ENCODE results near the gene DGKB.
"Not testable (repeated sequence)": the region's sequence is repeated elsewhere in the genome, so short reads cannot be mapped to it uniquely, and the experiment has no call there.

DGKB gene

DNA sequence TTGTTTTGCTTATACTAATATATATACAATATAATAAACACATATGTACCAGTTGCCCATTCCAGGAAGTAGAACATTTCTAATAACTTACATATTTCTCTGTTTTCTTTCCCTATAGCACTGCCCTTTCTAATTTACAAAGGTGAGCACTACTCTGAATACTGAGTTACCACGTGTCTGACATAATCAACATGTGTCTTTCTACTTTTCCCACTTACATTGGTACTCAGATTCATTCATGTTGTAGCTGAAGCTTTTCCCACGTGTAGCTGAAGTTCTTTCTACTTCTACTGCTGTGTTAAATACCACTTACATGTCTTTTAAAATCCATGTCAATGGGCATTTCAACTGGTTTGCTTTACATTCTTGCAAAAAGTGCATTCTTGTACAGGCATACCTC lies 317.3 kb downstream of the DGKB start:
- DNase-seq (ENCODE audit: low read depth in 2 of 2), result no peak

GRCh38 chr7:14583518-14583917 lies 319.0 kb downstream of the DGKB start:
- no peak for DNase-seq (ENCODE audit: low read depth in 2 of 2)

GRCh38 chr7:14582010-14582409 lies 320.5 kb downstream of the DGKB start:
- DNase-seq (ENCODE audit: low read depth in 2 of 2), result no peak

GRCh38 chr7:14579971-14580370 lies 322.6 kb downstream of the DGKB start:
- DNase-seq (ENCODE audit: low read depth in 2 of 2), result no peak

- DNase-seq (ENCODE audit: low read depth in 2 of 2), result no peak
Measured at GRCh38 chr7:14576578-14576977, 326.0 kb downstream of the DGKB start.

DNA sequence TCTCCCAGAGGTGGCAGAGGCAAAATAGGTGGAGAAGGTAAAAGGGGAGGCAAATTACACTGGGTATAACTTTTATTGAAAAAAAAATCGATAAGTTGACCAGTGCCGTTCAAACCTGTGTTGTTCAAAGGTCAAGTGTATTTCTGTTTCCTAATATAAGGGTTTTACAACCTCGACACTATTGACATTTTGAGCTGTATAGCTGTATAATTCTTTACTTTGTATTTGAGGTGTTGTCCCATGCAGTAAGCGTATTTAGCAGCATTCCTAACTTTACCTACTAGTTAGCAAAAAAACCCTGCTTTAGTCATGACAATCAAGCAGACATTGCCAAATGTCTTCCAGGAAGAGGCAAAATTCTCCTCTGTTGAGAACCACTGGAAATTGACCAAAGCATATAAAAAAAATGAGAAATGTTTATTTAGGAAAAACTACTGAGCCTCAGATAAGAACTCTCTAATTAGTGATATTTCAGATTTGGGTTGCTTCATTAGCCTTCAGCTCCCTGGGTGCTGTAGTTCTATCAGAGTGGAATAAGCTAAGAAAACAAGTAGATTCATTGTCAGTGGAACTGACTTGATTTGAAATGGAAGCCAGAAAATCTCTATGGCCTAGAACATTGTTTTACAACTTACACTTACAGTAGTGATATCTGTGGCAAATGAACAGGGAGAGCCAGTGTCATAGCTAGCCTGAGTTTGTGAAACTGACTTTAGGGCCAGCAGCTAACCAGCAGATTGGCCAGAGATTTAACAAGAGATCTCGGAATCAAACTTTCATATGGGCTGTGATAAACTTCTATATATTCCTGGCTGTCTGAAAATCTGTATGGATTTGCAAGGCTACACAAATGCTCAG lies 331.6 kb downstream of the DGKB start:
- no peak for DNase-seq (ENCODE audit: low read depth in 2 of 2)

DNA sequence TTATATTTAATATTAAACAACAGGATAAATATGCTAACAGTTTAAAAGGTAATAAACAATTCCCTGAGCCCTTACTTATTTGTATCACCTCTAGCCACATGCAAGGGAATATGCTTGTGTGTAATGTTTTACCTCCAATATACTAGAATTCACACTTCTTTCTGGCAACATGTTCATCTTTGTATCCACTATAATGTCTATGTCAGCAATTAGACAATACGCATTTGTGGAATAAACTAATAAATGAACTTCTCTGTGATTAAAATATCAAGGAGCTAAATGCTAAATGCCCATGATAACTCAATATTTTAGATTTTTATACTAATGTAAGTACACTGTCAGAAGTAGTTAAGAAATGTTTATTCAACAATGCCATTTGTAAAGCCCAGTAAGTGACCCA lies 350.5 kb downstream of the DGKB start:
- DNase-seq (ENCODE audit: low read depth in 2 of 2), result no peak

- DNase-seq (ENCODE audit: low read depth in 2 of 2), result no peak
Measured at GRCh38 chr7:14551310-14551709, 351.2 kb downstream of the DGKB start.

GRCh38 chr7:14542624-14543023 lies 359.9 kb downstream of the DGKB start:
- no peak for DNase-seq (ENCODE audit: low read depth in 2 of 2)

GRCh38 chr7:14521183-14521582 lies 381.4 kb downstream of the DGKB start:
- DNase-seq (ENCODE audit: low read depth in 2 of 2), result no peak

DNA sequence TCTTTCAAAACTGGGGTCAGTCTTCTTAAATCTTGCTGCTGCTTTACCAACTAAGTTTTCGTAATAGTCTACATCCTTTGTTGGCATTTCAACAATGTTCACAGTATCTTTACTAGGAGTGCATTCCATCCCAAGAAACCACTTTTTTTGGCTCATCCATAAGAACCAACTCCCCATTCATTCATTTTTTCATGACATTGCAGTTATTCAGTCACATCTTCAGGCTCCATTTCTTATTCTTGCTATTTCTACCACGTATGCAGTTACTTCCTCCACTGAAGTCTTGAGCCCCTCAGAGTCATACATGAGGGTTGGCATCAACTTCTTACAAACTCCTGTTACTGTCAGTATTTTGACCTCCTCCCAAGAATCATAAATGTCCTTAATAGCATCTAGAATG lies 392.3 kb downstream of the DGKB start:
- DNase-seq (ENCODE audit: low read depth in 2 of 2), result no peak

GRCh38 chr7:14507617-14508016 lies 394.9 kb downstream of the DGKB start:
- no peak for DNase-seq (ENCODE audit: low read depth in 2 of 2)

DNA sequence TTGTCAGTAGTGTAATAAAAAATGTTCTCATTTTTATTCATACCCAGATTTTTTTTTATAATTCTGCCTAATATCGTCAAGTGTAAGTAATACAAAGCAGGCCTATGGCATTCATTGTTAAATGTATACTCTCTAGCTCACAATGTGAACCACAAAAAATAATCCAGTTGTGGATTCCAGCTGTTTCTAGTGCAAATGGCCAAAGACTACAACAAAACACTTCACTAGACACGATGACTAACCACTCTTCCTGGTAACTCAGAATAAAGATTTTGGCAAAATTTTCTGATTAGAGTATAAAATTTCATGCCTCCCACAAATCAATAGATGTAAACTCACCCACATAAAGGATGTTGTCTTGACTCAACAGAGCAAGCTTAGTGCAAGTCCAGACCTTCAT lies 396.6 kb downstream of the DGKB start:
- DNase-seq (ENCODE audit: low read depth in 2 of 2), result no peak

DNA sequence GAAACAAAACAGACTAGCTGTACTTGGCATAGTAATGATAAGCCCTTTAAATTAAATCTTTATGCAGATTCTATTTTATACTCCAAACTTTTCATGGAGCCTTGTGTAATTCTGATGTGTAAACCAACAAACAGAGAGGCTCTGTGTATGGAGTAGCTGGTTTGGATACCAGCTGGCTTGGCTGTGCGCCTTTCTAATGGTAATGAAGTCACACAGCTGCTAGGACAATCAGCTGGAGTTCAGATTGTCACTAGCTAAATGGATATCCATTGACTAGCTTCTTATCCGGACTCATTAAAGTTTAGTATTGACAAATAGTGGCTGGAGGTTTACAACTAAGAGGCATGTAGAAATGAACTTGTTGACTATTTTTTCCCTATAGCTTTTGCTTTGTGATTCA lies 398.4 kb downstream of the DGKB start:
- DNase-seq (ENCODE audit: low read depth in 2 of 2), result no peak

- DNase-seq (ENCODE audit: low read depth in 2 of 2), result no peak
Measured at GRCh38 chr7:14503623-14504022, 398.9 kb downstream of the DGKB start.

GRCh38 chr7:14501436-14501835 lies 401.1 kb downstream of the DGKB start:
- DNase-seq (ENCODE audit: low read depth in 2 of 2), result no peak

DNA sequence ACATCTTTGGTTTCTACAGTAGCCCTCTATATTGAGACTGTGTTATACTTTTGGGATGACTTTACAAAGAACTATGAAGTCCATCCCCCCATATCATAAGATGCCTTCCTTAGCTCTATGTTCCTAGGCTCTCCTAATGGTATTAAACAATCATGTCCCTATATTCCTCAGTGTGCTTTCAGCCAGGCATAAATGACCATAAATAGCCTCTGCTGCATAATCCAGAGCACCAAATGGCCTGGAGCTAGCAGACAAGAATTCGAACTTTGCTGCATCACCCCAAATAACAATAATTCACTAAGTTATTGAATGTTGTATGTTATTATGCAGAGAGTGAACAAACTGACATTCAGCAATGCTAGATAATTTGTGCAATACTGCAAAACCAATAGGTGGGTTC lies 405.2 kb downstream of the DGKB start:
- no peak for DNase-seq (ENCODE audit: low read depth in 2 of 2)

GRCh38 chr7:14495633-14496032 lies 406.9 kb downstream of the DGKB start:
- no peak for DNase-seq (ENCODE audit: low read depth in 2 of 2)

DNA sequence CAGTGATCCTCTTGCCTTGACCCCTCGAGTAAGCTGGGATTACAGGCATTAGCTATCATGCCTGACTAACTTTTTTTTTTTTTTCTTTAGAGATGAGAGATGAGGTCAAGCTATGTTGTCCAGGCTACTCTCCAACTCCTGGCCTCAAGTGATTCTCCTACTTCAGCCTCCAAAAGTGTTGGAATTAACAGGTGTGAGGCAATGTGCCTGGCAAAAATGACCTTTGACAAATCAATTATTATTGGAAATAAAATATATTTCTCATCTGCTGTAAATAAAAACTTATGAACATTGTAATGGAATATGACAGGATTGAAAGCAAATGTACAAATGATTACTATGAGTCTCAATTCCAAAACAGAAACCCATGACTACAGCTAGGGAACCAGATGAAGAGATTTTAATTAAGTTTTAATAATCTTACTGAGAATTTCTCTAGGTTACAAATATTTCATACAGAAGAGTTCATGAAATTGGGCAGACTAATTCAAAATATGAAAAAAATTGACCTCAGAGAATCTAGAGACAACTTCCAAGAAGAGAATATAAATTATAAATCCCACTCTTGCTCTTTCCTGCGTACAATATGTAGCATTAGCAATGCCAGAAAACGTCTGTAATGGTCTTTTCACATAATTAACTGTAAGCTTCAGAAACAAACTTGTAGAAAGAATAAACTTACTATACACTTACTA lies 414.7 kb downstream of the DGKB start:
- DNase-seq (ENCODE audit: low read depth in 2 of 2), result no peak

GRCh38 chr7:14483663-14484062 lies 418.9 kb downstream of the DGKB start:
- DNase-seq (ENCODE audit: low read depth in 2 of 2), result no peak

DNA sequence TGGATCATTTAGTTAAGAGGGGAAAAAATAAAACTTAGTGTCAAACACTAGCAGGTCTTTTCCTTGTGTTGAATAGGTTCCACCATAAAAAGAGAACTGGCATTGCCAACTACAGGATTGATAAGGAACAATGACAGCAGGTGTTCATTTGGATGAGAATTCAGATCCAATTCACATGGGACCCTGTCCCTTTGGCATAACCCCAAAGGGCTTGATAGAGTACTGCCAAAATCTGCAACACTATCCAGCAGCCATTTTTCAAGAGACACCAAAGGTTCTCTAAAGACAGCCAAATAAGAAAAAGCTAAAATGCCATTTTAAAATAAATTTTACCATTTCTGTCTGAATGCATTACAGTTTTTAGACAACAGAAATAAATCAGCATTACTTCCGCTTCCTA lies 422.3 kb downstream of the DGKB start:
- no peak for DNase-seq (ENCODE audit: low read depth in 2 of 2)

GRCh38 chr7:14478834-14479510 lies 423.6 kb downstream of the DGKB start:
- DNase-seq (ENCODE audit: low read depth in 2 of 2), result no peak

DNA sequence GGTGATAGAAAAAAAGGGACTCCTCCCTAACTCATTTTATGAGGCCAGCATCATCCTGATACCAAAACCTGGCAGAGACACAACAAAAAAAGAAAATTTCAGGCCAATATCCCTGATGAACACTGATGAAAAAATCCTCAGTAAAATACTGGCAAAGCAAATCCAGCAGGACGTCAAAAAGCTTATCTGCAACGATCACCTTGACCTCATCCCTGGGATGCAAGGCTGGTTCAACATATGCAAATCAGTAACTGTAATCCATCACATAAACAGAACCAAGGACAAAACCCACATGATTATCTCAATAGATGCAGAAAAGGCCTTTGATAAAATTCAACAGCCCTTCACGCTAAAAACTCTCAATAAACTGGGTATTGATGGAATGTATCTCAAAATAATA lies 440.8 kb downstream of the DGKB start:
- DNase-seq (ENCODE audit: low read depth in 2 of 2), result not testable (repeated sequence)
